ENCODE measurements around the gene FRRS1L.

- TF ChIP-seq CTCF (IDR thresholded peaks at IDR 0.05; ENCODE audit: insufficient read depth, low read depth, low read length) (no peak), EZH2 (IDR thresholded peaks at IDR 0.05; ENCODE audit: insufficient read depth, low read length) (no peak)
These were observed 4.9 kb upstream of the FRRS1L start for GRCh38 chr9:109171926-109172325.

Measured in astrocyte (in vitro differentiated cells and primary cell).